T follicular helper cell (primary cell): ENCODE results near the gene METTL5.

ENCODE experiments used
- DNase-seq: peaks from one replicate; pipeline ENCODE4 v3.0.0-alpha.2; 2020; ENCODE audit warnings: low read depth

METTL5 gene

DNA sequence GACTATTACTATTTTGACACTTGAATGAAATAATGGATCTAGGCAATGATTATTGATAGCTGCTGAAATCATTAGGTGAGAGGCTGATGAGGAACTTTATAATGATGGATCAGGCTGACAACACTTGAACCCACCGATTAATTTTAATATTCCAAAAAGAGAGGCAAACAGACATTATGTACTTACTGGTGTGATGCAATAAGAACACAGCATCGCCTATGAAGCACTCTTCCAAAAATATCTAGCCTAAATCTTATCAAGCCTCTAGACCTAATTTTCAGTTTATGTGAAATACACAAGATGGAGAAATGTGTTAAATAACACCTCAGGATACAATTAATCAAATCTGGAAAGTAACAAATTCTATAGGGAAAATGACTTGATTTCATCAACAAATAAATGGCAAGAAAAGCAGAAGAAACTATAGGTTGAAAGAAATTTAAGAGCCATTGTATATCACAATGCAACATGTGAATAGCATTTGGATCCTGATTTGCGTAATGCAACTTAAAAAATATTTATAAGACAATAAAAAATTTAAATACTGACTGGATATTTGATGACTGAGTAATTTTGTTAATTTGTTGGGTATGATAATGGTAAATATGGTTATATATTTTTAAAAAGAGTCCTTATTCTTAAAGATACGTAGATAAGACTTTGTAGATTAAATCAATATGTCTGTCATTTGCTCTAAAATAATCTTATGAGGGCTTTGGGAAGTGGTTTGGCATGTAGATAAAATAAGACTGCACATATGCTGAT is 43.3 kb downstream of the METTL5 start:
- DNase-seq = no peak

GRCh38 chr2:169778446-169778845 is 46.3 kb downstream of the METTL5 start:
- no peak for DNase-seq

GRCh38 chr2:169776252-169776761 is 48.4 kb downstream of the METTL5 start:
- DNase-seq = no peak

DNA sequence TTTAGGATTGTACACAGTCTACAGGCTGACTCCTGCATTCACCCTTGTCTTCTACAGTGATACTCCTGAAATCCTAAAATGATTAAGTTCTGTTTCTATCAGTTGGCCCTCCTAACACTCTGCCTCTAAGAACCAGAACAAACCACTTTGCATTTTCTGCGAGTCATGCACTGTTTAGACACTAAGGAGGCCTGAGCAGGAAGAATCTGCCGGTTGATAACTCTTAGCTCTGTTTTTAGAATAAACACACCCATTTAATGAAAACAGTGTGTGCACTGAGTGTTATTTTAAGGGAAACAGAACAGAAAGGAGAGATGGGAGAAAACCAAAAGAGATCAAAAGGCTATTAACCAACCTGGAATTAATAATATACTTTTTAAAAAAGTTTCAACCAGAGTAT is 48.9 kb downstream of the METTL5 start:
- no peak for DNase-seq

- DNase-seq = no peak
These were observed 49.4 kb downstream of the METTL5 start for GRCh38 chr2:169775354-169775753.

GRCh38 chr2:169772651-169773050 is 52.1 kb downstream of the METTL5 start:
- DNase-seq = no peak

GRCh38 chr2:169771612-169772011 is 53.1 kb downstream of the METTL5 start:
- DNase-seq = no peak

- DNase-seq = no peak
These were observed 53.7 kb downstream of the METTL5 start for GRCh38 chr2:169771021-169771420.

- peak; percentile 19 for DNase-seq
These were observed 56.3 kb downstream of the METTL5 start for GRCh38 chr2:169768262-169768995.

GRCh38 chr2:169767243-169767888 is 57.3 kb downstream of the METTL5 start:
- DNase-seq = peak; percentile 43

DNA sequence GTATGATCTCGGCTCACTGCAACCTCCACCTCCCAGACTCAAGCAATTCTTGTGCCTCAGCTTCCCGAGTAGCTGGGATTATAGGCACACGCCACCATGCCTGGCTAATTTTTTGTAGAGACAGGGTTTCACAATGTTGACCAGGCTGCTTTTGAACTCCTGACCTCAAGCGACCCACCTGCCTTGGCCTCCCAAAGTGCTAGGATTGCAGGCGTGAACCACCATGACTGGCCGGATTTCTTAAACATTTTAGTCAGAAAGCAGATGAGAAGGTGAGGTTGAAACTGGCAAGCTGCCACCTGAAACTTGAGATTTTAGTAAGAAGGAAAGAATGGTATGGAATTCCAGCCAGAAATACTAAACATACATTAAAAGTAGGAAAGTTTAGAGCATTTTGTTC is 59.2 kb downstream of the METTL5 start:
- no peak for DNase-seq

DNA sequence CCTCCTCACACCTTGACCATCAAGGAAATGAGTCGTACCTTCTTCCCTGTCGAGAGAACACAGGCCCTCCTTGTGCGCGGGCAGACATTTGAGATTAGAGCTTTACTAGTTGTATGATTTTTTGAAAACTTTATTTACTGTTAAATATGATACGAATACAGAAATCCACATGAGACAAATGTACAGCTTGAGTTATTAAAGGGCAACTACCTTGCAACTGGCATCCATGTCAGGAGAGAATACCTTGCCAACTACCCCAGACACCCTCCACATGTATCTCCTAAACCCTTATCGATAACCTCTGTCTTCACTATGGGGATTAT is 62.8 kb downstream of the METTL5 start:
- no peak for DNase-seq
